ENCODE measurements around the gene KIF12. TPM values are rescaled to one million over a fixed set of nuclear protein-coding genes. Genes with fewer than 3 reads are reported as not detected.
"Not testable (repeated sequence)": the region's sequence is repeated elsewhere in the genome, so short reads cannot be mapped to it uniquely, and the experiment has no call there.

Gene KIF12
- total RNA-seq, 1 donor from 2014 or later, result 6.2 TPM

DNA sequence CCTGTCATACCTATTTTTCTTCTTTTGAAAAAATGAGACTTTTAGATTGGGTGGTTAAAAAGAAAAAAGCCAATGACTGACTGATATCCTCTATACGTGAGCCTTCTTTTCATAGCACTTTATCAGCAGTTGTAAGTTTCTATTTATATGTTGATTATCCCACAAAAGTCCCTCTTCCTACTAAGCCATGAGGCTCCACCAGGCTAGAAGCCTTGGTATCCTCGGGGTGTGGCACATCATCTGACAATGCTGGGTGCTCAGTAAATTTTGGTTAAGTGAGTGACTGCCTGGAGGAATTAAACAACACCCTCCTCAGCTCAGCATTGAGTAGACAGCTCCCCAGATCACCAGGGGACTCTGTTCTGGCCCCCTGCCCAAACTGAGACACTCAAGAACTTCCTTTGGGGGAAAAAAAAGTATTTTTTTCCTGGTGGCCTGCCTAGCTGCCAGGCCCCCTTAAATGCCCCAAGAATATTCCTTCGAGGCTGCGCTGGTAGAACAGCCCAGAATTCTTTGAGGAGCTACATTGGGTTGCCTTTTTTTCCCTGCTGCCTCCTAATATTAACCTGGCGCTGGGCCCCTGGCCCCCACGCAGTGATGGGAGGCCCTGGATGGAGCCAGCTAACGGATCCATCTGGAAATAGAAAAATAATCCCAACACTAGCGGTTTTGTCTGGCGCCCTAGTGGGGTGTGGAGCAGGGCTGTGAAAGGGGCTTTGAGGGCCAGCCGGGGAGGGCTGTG, 32.9 kb upstream of the KIF12 start:
- DNase-seq (no peak), ATAC-seq (no peak)
- intact Hi-C loops (cut with DNase I), result no loop called here
- Histone ChIP-seq H3K4me3 (no peak overlapping the region), H3K36me3 (no peaks in the 10 kb centered on the region), H3K27me3 (no peaks in the 10 kb centered on the region), H3K9me3 (no peaks in the 10 kb centered on the region), H3K4me1 (no peaks in the 10 kb centered on the region), H3K27ac (no peak overlapping the region)
- TF ChIP-seq, protein P1, sequence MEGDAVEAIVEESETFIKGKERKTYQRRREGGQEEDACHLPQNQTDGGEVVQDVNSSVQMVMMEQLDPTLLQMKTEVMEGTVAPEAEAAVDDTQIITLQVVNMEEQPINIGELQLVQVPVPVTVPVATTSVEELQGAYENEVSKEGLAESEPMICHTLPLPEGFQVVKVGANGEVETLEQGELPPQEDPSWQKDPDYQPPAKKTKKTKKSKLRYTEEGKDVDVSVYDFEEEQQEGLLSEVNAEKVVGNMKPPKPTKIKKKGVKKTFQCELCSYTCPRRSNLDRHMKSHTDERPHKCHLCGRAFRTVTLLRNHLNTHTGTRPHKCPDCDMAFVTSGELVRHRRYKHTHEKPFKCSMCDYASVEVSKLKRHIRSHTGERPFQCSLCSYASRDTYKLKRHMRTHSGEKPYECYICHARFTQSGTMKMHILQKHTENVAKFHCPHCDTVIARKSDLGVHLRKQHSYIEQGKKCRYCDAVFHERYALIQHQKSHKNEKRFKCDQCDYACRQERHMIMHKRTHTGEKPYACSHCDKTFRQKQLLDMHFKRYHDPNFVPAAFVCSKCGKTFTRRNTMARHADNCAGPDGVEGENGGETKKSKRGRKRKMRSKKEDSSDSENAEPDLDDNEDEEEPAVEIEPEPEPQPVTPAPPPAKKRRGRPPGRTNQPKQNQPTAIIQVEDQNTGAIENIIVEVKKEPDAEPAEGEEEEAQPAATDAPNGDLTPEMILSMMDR (IDR thresholded peaks at IDR 0.05), result no peak

DNA sequence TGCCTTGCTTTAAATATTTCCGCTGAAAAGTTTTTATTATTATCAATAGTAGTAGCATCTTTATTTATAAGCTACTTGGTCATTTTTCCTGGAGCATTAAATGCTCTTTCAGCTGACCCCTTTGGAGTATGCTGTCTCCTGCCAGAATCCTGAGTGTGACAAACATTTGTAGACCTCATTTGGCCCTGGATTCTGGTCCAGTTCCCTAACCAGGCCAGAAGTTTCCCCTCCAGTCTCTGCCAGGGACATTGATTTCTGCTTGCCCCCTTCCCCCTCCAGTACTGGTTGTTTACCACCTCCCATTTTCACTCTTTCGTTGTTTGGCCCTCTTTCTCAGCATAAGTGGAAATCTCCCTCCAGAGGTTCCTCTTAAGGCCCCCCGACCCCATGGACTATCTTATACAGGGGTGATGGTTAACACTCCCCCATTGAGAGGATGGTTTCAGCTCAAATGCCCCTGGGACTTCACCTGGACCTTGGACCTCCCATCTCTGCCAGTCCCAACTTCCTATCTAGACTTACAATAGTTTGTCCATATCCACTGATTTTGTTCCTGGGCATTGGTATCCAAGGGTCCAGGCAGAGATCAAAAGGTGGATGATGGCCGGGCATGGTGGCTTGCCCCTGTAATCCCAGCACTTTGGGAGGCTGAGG, 31.7 kb upstream of the KIF12 start:
- no peaks in the 10 kb centered on the region for H3K9me3 ChIP-seq
- no peak for ATAC-seq
- H3K27ac ChIP-seq, result no peak overlapping the region
- intact Hi-C loops (cut with DNase I), result no loop called here
- TF ChIP-seq, protein P1 (IDR thresholded peaks at IDR 0.05), result no peak
- H3K27me3 ChIP-seq, result no peaks in the 10 kb centered on the region
- H3K36me3 ChIP-seq, result no peaks in the 10 kb centered on the region
- no peaks in the 10 kb centered on the region for H3K4me1 ChIP-seq
- H3K4me3 ChIP-seq, result no peak overlapping the region
- DNase-seq, result no peak

GRCh38 chr9:114130141-114130540, 31.0 kb upstream of the KIF12 start:
- intact Hi-C loops (cut with DNase I), result no loop called here
- TF ChIP-seq, protein P1 (IDR thresholded peaks at IDR 0.05), result no peak
- no peaks in the 10 kb centered on the region for H3K36me3 ChIP-seq
- no peak overlapping the region for H3K4me3 ChIP-seq
- no peak overlapping the region for H3K27ac ChIP-seq
- no peak for ATAC-seq
- H3K27me3 ChIP-seq, result no peaks in the 10 kb centered on the region
- no peaks in the 10 kb centered on the region for H3K9me3 ChIP-seq
- no peak for DNase-seq
- H3K4me1 ChIP-seq, result no peaks in the 10 kb centered on the region

- DNase-seq; H3K9me3 ChIP-seq; H3K4me1 ChIP-seq; H3K27me3 ChIP-seq; H3K4me3 ChIP-seq; ATAC-seq; intact Hi-C loops (cut with DNase I); H3K27ac ChIP-seq; H3K36me3 ChIP-seq: not testable (repeated sequence)
Measured at GRCh38 chr9:114128759-114129158, 29.7 kb upstream of the KIF12 start.

DNA sequence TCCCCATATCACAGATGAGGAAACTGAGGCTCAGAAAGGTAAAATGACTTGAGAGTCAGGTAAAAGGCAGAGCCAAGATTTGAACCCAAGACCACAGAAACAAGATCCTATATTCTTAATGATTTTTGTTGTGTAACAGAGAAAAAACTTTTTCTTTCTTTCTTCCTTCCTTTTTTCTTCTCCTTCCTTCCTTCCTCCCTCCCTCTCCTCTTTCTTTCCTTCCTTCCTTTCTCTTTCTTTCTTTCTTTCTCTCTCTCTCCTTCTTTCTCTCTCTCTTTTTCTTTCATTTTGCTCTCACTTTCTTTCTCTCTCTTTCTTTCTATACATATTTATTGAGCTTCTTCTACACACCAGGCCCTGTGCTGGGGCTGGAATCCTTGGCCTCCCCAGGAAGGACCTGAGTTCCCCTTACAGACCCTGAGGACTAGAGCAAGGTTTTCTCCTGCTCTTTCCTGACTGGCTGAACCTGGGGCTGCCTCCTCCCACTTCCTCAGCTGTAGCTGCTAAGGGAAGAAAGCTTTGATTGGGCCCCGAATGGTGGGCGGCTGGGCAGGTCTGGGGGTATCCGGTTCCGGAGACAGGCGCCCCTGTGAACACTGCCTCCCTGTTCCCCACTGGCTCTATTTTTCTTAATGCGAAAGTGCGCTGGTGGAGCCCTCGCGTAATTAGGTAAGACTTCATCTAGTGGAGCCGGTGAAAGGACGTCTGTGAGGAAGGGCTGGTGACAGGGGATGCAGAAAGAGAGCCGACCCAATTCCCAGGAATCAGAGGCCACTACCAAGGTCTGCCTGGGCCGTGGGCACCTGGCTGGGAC, 27.4 kb upstream of the KIF12 start:
- H3K4me1 ChIP-seq, result no peaks in the 10 kb centered on the region
- H3K27ac ChIP-seq, result no peak overlapping the region
- H3K4me3 ChIP-seq, result no peak overlapping the region
- no peaks in the 10 kb centered on the region for H3K27me3 ChIP-seq
- ATAC-seq, result no peak
- TF ChIP-seq, protein P1 (IDR thresholded peaks at IDR 0.05), result no peak
- intact Hi-C loops (cut with DNase I), result no loop called here
- DNase-seq, result peak; percentile 40
- H3K36me3 ChIP-seq, result no peaks in the 10 kb centered on the region
- no peaks in the 10 kb centered on the region for H3K9me3 ChIP-seq

All from upper lobe of right lung (tissue), 1 donor.